ENCODE measurements around the gene USH1C. TPM values are rescaled to one million over a fixed set of nuclear protein-coding genes. Genes with fewer than 3 reads are reported as not detected.

Gene USH1C
- total RNA-seq, 1 donor from 2014 or later: 1.1 TPM

DNA sequence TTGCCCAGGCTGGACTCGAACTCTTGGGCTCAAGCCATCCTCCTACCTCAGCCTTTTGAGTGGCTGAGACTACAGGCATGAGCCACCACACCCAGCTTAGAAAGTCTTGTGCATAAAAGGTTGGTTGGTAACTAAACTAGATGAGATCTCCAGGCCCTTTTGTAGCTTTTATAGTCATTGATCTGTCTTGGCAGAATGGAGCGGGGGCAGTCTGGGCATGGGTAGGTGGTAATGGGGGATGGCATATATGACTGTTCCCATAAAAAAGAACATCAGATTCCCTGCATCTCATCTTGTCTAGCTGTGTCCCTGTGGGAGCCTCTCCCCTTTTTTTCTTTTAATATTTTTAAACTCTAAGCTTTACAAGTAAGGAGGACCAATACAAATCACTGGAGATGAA, 97.7 kb downstream of the USH1C start:
- TF ChIP-seq, protein P1, sequence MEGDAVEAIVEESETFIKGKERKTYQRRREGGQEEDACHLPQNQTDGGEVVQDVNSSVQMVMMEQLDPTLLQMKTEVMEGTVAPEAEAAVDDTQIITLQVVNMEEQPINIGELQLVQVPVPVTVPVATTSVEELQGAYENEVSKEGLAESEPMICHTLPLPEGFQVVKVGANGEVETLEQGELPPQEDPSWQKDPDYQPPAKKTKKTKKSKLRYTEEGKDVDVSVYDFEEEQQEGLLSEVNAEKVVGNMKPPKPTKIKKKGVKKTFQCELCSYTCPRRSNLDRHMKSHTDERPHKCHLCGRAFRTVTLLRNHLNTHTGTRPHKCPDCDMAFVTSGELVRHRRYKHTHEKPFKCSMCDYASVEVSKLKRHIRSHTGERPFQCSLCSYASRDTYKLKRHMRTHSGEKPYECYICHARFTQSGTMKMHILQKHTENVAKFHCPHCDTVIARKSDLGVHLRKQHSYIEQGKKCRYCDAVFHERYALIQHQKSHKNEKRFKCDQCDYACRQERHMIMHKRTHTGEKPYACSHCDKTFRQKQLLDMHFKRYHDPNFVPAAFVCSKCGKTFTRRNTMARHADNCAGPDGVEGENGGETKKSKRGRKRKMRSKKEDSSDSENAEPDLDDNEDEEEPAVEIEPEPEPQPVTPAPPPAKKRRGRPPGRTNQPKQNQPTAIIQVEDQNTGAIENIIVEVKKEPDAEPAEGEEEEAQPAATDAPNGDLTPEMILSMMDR (conservative IDR thresholded peaks at IDR 0.05; ENCODE audit: low read depth, low read length): no peak
- H3K4me3 ChIP-seq (ENCODE audit: low read depth, low read length): no peak overlapping the region
- no peak for DNase-seq (ENCODE audit: low read depth)

DNA sequence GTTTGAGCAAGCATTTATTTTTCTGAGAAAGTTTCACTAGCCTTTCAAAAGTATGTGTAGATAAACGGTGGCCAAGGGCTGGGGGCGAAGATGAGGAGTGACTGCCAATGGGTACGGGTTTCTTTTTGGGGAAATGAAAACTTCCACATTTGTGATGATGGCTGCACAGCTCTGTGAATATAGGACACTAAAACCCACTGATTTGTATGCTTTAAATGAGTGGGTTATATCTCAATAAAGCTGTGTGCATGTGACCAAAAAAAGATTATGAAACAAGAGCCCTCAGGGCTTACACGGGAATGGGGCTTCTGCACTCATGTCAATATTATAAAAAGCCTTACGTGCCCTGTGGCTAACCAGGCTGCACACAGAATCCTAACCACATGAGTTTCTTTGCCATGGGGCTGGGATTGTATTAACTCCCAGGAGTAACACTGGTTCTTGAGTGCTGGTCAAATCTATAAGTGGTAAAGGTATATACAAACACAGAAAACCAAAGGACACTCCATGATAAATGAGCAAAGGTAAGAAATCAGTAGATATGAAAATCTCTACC, 98.9 kb downstream of the USH1C start:
- TF ChIP-seq, protein P1 (conservative IDR thresholded peaks at IDR 0.05; ENCODE audit: low read depth, low read length): no peak
- DNase-seq (ENCODE audit: low read depth): no peak
- H3K4me3 ChIP-seq (ENCODE audit: low read depth, low read length): no peak overlapping the region

DNA sequence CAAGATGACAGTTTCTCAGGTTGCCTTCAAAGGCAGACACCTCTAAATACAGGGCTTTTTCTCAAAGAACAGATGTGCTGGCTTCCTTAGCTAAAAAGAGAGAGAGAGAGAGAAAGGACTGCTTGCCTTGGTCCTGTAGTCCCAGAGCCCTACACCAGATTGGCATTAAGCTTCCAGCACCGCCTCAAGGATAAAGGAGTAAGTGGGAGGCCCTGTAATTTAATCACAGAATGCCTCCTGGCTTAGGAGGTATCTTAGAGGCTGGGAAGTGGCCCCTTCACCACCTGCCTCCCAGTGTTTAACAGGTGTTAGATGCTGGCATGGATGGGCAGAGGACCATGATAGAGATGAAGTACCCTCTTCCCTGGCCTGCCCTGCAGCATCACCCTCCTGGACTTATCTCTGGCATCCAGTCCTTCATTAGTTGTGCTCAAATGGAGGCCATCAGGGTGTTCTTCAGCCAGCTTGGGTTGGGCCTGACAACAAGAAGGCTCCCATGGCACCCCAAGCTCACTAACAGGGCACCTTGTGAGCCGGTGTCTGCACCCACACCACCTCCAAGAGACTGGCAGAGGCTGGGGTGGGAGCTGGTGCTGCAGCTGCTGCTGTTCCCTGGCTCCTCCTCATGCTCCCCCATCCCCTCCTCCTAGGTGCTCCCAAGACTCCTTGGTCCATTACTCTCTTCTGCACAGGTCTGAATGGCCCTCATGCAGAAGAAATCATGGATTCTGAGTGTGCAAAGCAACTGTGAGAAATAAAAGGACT, 100.1 kb downstream of the USH1C start:
- DNase-seq (ENCODE audit: low read depth): no peak
- TF ChIP-seq, protein P1 (conservative IDR thresholded peaks at IDR 0.05; ENCODE audit: low read depth, low read length): no peak
- H3K4me3 ChIP-seq (ENCODE audit: low read depth, low read length): no peak overlapping the region

Other genes starting within 250 kb of the USH1C start
- 1.2 and 2.3 TPM in 2 replicates for gene NCR3LG1, start 192.6 kb downstream of the USH1C start, total RNA-seq
- 0.22 and 0.63 TPM in 2 replicates for gene KCNJ11, start 155.8 kb downstream of the USH1C start, total RNA-seq
- not detected in 2 replicates for gene ABCC8, start 67.6 kb downstream of the USH1C start, total RNA-seq
- gene OTOG, start 2.8 kb upstream of the USH1C start, total RNA-seq: not detected in 2 replicates
- gene MYOD1, start 175.2 kb upstream of the USH1C start, total RNA-seq: not detected in 2 replicates
- not detected in 2 replicates for gene KCNC1, start 190.4 kb upstream of the USH1C start, total RNA-seq